ENCODE data around the gene ERVW-1.
"Not testable (repeated sequence)": the region's sequence is repeated elsewhere in the genome, so short reads cannot be mapped to it uniquely, and the experiment has no call there.

ERVW-1 gene, protein sequence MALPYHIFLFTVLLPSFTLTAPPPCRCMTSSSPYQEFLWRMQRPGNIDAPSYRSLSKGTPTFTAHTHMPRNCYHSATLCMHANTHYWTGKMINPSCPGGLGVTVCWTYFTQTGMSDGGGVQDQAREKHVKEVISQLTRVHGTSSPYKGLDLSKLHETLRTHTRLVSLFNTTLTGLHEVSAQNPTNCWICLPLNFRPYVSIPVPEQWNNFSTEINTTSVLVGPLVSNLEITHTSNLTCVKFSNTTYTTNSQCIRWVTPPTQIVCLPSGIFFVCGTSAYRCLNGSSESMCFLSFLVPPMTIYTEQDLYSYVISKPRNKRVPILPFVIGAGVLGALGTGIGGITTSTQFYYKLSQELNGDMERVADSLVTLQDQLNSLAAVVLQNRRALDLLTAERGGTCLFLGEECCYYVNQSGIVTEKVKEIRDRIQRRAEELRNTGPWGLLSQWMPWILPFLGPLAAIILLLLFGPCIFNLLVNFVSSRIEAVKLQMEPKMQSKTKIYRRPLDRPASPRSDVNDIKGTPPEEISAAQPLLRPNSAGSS

DNA sequence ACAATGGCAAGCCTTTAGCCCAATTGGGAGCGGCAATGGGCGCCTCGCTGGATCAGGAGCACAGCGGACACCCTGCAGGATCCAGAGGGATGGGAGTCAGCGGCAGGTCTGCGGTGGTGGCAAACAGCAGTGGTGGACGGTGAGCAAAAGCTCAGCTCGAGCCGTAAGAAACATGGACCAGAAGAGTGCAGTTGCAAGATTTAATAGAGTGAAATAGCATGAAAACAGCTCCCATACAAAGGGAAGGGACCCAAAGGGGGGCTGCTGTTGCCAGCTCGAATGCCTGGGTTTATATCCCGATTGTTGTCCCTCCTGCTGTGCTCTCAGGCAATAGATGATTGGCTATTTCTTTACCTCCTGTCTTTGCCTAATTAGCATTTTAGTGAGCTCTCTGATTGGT is at the start of gene ERVW-1:
Gene ERVW-1 (minus strand): TSS at position 266 of the 400 bp plus-strand sequence. CDS start 7,565 bp downstream, outside the sequence.
- not testable (repeated sequence) for DNase-seq

DNA sequence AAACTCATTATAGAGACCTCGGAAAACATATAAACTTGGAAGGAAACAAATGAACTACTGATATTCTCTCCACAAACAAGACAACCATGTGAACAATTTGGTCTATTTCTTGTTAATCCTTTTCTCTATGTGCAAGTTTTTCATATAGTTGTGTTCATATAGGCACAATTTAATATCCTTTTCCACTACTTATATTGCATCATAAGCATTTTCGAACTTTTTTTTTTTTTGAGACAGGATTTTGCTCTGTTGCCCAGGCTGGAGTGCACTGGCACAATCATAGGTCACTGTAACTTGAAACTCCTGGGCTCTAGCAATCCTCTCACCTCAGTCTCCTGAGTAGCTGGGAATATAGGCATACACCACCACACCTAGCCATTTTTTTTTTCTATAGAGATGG is 45.4 kb upstream of the ERVW-1 start:
- no peak for DNase-seq

DNA sequence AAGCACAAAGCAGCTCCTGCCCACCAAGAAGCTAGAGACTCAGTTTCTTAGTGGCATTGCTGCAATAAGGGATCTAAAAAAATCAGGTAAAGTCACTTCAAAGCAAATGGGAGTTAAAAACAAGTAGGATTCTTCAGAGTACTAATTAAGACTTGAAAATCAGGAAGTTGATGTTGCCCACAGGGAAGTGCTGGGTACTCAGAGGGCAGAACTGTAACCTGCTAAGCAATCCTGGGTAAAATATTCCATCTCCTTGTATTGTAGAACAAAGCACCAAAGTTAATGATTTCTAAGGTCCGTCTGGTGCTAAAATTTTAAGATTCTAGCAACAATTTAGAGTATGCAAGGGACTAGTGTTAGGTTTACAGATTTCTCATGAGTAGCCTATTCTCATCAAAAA is 42.3 kb upstream of the ERVW-1 start:
- no peak for DNase-seq

DNA sequence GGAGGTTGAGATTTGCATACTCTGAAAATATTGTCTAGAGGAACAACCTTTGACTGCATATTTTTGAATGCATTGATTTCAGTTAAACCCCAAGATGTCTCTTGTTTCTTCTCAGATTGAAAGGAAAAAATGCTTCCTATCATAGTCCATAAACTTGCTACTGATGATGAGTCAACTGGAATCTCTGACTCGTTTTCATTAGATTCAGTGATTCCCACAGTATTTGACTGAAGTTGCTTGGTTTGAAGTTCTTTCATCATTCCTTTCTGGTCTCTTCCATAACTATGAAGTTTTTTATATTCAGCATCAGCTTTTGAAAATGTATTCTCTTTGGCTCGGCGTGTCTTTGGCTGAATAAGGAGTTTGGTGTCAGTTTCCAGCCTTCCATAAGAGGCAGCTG is 39.9 kb upstream of the ERVW-1 start:
- no peak for DNase-seq

DNA sequence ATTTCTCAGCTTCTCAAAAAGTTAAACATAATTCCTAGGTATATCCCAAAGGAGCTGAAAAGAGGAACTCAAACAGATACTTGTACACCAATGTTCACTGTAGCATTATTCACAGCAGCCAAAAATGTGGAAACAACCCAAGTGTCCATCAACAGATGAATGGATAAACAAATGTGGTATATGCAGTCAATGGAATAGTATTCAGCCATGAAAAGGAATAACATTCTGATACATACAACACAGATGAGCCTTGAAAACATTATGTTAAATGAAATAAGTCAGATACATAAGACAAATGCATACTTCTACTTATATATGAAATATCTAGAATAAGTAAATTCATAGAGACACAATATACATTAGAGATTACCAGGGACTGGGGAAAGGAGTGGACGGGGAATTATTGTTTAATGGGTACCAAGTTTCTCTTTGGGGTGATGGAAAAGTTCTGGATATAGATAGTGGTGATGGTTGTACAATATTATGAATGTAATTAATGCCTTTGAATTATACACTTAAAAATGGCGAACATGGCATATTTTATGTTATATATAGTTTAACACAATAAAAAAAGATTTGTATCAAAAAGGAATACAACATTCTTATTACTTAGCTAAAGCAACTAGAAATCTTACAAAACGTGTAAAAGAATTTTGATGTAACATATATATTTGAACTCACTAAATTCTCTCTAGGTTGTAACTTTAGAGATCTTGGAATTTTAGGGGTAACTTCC is 35.6 kb upstream of the ERVW-1 start:
- DNase-seq, result no peak

DNA sequence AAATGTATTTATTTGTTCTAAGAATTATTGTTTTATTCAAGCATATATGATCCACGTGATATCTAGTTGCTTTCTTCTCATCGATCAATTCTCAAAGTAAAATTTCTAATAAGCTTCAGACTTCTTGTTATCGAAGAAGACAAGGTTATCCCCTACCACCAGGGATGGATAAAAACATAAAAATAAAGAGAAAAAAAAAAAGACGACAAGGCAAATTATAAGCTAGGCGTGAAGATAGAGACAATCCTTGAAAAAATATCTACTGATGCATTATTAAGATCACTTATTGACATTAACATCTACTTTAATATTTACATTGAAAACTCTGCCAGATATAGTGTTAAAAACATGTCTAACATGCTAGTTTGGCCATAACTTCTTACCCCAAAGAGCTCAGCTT is 31.2 kb upstream of the ERVW-1 start:
- DNase-seq, result no peak

DNA sequence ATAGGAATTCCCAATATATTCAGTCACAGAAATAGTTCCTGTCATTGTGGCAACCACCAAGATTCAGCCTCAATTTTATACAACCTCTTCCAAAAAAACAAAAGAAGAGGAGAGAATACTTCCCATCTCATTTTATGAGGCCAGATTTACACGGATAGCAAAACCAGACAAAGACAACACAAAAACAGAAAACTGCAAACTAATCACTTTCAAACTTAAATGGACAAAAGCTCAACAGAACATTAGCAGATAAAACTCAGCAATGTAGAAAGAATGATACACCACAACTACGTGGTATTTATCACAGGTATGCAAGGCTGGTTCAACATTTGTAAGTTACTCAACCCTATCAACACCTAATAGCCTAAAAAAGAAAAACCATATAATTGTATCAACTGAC is 28.6 kb upstream of the ERVW-1 start:
- DNase-seq, result no peak

DNA sequence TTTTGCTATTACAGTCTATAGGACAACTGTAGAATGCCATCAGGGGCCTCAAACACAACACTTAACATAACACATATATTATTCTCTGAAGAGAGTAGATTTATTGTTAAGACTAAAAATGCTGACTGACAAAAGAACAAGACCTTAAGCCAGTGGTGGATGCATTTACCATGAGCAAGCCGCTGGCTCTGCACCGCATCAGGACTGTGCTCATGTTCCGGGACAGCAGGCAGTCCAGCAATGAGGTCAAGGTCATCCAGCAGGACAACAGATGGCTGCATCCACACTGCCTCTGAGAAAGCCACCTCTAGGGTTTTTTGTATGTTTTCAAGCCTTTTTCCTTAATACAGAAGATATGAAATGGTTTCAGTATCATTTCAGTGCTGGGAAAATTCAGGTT is 26.8 kb upstream of the ERVW-1 start:
- DNase-seq, result no peak

DNA sequence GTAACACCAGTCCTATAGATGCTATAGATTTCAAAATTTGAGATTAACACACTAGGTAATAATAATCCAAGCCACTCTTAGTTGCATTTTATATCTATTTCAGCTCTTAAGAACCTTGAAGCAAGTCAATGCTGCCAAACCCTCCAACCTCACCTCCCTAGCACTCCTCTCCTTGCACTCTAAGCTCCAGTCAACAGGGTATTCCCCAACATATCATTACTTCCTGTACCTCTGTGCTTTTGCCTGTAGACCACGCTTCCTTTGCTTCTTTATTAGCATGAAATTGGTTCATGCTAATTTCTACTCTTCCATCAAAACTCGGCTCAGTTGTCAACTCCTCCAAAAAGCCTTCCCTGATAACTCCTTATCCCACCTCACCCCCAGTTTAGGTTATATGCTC is 26.0 kb upstream of the ERVW-1 start:
- no peak for DNase-seq

DNA sequence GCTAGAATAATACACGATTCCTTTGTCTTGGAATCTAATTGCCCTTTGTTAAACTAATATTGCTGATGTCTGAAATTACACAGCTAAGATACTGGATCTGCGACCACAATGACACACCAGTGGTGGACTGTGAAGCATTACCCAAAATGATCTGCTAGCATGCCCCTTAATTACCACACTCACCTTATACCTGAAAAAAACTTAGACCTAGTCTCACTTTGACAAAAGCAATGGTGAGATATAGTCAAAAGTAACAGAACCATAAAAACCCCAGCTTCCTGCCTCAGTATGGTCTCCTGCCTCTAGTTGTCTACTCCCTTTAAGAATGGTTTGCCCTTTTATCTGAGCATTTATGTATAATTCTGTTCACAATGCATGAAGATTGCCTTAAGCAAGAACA is 20.8 kb upstream of the ERVW-1 start:
- no peak for DNase-seq

DNA sequence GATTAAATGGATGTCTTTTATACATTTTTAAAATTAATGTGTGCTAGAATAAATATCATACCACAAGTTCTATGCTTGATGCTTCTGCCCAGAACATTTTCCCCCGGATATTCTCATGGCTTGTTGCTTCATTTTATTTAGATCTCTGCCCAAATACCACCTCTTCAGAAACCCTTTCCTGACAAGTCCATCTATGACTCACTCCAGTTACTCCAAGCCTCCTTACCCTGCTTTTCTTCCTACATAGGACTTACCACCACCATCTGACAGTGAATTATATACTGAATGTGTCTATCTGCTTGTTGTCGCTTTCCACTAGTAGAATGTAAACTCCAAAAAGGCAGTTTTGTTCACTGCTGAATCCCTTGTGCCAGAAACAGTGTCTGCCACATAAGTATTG is 19.1 kb upstream of the ERVW-1 start:
- no peak for DNase-seq

DNA sequence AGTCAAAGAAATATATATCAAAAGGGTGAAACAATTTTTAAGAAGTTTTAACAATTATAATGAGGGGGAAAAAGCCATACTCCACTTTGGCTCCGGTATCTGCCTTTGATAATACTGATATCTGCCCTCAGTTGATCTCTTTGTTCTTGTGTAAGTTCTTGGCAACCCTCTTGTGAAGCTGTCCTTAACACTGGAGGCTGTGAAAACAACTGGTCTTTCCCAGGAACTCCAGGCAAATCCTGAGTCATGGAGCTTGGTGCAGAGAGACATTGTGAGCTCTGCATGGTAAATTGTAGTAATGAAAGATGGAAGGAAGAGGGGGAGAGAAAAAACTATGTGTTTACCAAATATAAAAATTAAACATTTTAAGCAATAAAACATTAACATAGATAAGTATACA is 11.9 kb upstream of the ERVW-1 start:
- no peak for DNase-seq

DNA sequence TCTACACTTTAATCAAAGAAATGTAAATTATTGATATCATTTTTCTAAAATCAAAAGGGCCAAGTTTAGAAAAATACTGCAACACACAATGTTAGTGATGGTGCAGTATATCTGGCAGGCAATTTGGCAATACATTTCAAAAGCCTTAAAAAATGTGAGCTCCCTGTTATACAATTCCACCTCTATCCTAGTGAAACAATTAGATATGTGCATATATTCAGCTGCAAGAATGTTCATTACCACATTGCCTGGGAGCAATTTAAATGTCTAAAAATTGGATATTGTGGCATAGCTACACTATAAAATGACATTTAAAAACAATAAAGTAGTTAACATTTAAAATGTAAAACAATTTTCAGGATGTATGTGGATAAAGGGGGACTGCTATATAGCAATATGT is 10.1 kb upstream of the ERVW-1 start:
- no peak for DNase-seq

DNA sequence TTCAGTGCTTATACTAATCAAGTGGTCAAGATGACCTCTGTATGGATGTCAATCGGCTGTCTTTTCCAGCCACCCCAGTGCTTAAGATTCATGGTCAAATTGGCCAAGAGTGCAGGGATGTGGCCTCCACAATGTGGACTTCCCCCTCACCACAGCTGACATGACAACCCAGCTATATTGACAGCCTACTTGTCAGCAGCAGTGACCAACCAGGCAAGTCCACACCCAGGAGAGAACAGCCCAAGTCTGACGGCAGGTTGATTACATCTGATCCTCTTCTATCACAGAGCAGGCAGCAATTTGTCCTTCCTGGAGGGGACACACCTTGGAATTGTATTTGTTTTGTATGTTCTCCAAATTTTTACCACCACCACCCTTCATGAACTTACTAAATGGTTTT is 8.2 kb upstream of the ERVW-1 start:
- no peak for DNase-seq

DNA sequence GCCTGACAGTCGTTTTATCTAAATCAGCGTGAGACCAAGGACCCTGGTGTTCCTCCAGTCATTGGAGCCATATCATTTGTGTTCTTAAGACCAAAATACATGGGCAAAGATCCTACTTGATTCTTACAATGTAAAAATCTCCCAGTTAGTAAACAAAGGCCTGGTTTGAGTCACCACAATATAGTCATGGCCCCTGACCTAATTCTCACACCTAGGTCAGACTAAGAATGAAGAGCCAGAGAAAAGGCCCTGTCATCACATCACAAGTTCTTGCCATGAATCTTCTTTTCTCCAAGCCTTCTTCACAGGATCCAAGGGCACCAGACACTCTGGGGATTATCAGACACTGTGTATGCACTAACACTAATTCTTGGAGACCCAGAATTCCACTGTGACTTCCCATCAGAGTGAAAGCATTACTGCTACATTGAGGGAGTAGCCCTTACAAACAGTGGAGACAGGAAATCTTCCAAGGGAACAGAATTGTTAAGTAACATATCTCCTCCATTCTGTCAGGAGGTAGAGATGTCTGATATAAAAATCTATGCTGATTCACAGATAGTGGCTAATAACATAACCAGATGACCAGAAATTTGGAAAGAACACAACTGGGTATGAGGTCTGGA is 7.6 kb upstream of the ERVW-1 start:
- DNase-seq, result no peak

DNA sequence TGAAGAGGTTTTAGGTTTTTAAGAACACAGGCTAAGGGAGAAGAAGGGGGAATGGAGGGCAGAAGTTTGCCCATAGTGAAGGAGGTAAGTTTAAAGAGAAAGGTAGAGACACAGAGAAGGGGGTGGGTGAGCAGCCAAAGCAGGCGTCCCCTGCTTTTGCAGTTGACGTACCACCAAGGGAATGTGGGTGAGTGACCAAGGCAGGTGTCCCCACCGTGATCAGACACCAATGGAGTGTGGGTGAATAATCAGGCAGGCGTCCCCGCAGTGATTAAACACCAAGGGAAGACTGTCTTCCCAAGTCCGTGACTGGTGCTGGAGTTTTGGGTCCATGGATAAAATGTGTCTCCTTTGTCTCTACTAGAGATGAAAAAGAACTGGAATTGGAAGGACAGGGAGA is 6.5 kb upstream of the ERVW-1 start:
- DNase-seq, result not testable (repeated sequence)

DNA sequence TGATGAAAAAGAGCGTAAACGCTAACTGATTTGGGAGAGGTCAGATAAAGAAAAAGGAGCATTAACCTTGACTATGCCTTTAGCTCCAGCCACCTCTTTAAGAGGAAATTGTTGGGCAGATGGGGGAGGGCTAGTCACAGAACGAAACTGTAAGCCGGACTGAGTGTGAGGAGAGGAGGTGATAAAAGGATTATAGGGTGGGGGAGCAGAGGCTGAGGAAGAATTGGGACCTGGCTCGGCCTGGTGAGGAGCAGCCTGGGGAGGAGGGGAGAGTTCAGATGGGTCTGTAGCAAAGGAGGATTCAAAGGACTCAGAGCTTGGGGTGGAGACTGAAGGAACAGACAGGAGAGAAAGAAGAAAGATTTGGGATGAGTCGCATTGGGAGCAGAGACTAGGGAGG is 5.9 kb upstream of the ERVW-1 start:
- not testable (repeated sequence) for DNase-seq

DNA sequence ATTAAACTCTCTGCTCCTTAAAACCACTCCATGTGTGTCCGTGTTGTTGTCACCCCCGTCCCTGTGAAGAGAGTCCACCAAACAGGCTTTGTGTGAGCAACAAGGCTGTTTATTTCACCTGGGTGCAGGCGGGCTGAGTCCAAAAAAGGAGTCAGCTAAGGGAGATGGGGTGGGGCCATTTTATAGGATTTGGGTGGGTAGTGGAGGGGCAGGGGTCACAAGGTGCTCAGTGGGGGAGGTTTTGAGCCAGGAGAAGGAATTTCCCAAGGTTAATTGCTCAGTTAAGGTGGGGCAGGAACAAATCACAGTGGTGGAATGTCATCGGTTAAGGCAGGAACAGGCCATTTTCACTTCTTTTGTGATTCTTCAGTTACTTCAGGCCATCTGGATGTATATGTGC is 1.4 kb upstream of the ERVW-1 start:
- not testable (repeated sequence) for DNase-seq

DNA sequence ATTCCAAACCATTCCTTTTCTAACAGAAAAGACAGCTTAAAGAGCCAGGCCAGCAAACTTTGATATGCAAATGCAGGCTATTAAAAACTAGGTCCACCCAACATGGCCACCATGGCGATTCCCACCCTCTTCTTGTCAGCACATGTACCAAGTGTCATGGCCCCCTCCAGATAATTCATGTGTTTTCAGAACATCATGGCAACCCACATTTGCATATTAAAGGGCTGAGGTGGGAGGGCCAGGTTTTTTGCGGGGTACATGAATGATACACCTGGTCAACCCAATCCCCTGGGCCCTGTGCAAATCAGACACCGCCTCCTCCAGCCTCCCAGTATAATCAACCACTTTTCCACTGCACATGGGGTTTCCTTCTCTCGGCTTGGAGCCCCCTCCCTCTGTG is 965 bp upstream of the ERVW-1 start:
- no peak for DNase-seq

DNA sequence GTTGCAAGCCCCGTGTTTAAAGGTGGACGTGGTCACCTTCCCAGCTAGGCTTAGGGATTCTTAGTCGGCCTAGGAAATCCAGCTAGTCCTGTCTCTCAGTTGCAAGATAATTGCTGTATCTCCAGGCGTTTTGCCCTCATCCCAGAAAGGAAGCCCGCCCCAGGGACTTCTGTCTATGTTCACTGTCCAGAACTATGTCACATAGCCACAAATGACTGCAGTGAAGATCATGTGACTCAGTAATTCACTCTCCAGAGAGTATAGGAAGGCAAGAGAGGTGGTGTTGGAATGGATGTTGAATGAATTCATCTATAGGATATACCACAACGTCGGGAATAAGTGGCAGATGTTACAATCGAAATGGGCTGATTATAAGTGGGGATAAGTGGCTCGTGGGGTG is 349 bp upstream of the ERVW-1 start:
- no peak for DNase-seq

DNA sequence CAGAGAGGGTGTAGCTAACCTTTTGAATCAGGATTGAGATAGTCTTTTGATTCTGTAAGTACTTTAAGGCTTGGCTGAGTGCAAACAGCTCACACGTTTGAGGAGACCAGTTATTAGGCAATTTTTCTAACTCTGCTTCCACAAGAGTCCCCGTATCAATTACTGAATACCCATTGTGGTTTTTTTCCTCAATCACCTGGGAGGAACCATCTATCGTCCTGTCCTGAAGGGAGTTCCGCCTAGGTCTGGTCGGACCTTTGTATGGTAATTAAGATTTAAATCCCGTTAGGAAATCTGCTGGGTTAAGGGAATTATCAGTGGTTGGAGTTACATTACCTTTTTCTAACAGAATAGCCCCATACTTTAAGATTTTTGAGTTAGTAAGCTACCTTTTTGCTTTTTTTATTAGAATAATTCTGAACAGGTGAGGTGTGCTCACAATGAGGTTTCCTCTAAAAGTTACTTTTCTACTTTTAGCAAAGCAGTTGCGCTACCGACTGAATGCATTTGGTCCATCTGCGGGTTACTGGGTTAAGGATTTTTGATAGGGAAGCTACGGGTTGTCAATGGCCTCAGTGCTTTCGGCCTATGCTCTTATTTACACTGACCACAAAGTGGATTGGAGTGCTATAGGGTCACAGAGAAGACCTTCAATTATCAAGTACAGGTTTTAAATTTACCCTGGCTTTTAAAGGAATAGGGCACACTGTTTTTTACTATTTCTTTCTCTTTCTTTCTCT is 1.7 kb downstream of the ERVW-1 start:
- DNase-seq, result not testable (repeated sequence)

DNA sequence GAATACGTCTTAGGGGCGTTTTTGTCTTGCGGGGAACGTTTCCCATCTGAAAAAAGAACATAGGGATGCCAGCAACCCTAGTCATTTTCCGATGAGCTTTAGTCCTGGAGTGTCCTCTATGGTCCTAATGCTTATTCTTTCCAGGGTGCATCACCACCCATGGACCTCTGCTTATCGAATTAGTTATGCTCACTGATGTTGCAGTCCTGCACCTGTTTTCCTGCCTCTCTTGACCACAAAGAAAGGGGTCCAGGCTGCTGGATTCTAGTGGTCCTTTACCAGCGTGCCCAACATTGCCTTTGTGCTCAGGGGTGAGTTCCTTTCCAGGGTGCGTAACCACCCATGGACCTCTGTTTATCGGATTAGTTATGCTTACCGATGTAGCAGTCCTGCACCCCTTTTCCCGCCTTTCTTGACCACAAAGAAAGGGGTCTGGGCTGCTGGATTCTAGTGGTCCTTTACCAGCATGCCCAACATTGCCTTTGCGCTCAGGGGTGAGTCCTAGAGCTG is 2.4 kb downstream of the ERVW-1 start:
- not testable (repeated sequence) for DNase-seq

DNA sequence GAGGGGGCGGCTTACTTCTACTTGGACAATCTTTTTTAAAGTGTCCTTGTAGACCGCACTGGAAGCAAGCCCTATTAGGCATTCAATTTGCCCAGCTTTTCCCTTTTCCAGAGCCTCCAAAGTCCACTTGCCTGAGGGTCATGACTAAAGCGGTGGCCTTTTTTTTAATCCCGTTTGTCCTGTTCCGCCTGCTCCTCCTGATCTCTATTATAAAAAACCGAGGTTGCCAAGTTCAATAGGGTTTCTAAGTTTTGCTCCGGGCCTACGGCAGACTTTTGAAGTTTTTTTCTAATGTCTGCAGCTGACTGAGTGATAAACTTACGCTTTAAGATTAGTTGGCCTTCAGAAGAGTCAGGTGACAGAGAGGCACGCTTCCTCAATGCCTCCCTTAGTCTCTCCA is 3.8 kb downstream of the ERVW-1 start:
- DNase-seq, result not testable (repeated sequence)

Data from cortex of kidney (tissue), 1 donor.